Activated naive CD8-positive, alpha-beta T cell treated with anti-CD3 and anti-CD28 coated beads, Interleukin-2, amount 50 U/mL, for 16 hours (primary cell): Measurements from ENCODE around the gene SGO1.
"Not testable (repeated sequence)": the region's sequence is repeated elsewhere in the genome, so short reads cannot be mapped to it uniquely, and the experiment has no call there.

Experiments
- DNase-seq: peaks from one replicate; pipeline ENCODE4 v3.0.0-alpha.2; 2020; ENCODE audit warnings: low read depth, low spot score

Gene SGO1

DNA sequence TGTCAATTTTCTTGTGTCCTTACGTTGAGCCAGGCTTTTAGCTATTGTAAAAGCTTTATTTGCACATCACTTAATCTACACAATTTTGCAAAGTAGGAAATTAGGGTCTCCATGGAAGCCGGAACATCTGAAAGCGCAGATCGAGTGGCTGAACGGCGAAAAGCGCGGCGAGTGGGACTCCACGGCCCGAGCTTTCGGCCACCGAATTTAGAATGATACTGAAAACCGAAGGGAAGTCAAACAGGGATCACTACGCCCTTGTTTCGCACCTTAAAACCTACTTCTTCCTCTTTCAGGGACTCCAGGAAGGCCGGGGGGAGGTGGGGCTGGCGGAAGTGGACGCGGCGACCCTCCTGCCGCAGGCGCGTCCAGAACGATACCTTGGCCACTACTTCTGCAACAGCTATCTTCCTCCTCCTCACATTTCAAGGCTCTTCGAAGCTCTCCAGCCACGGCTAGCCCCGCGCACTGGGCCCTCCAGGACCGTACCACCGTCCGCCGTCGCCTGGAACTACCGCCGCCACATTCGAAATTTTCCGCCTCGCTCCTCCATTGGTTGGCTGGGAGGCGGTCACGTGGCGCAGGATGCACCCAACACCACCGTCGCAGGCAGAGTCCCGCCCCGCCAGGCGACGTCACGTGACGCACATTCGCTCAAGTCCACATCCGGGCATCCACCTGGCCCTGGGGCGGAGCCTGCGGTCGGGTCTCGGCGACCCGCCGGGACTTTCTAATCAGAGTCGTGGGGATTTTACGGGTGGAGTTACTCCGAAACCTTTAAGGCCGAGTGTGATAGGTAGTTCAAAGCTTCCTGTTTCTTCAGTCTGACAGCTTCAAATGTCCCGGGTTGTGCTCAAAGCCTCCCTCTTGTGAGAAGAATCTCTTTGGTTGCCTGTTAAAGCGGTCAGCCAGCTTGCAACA is at the start of gene SGO1:
Gene SGO1 (minus strand): TSS at position 528 of the 921 bp plus-strand sequence. CDS start 2,179 bp downstream, outside the sequence.
- DNase-seq: peak; percentile 99

DNA sequence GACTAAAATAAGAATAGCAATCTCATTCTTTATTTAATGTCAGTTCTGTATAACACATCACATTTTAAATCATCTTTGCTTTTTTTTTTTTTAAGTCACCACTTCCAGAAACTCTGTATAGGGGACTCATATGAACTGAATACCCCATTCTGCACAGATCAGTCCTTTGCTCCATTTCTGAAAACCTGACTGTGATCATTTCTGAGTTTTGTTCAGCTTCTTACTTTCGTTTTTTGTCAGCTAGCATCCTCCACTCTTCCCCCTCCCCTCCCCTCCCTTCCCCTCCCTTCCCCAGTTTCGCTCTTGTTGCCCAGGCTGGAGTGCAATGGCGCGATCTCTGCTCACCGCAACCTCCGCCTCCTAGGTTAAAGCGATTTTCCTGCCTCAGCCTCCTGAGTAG is 49.8 kb upstream of the SGO1 start:
- no peak for DNase-seq

DNA sequence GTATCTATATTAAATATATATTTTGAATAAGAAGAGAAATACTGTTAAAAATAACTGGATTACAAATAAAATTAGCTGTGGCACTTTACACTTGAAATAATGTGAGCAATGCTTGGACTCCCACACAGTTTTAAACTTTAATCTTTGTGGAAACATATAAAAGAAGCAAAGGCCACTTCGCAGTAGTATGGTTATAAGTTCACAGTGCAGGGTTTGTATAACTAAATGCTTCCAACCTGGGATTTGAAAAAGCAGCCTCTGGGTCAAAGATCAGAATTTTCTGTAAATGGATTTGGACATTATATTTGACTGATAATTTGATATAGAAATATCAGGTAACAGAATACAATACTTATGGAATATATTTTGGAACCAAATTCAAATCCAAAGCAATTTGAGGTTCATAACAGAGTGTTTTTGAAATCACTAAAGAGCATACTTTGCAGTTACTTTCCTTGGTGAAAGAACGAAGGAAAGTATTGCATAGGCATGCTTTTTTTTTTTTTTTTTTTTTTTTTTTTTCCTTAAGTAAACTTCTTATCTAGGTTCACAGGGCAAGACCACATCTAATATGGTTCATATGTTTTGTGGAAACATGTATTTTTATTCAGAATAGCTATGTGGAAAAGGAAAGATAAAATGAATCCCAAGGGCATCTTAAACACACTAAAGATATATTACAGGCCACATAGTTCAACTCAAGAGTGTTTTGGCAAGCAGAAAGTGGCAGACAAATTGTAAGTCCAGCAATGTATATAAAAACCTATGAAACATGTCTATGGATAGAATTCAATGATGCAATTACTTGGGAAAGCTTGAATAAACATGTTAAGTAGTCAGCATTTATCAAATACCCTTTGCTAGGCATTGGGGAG is 47.1 kb upstream of the SGO1 start:
- no peak for DNase-seq

DNA sequence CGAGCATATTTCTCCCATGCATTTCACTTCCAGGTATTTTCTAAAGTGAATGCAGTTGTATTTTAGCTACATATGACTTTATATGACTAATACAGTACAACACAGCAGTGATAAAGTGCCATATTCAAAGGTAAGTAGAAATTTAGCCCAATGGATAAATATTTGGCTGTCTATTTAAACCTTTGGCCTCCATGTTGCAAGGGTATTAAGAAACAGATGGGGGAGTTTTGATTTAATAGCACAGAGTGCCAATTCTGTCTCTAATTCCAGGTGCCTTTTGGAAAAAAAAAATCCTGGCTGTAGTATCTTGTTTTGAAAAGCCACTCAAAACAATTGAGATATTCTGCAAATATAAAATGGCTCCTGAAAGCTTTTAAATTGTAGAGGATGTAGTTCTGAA is 44.9 kb upstream of the SGO1 start:
- no peak for DNase-seq

DNA sequence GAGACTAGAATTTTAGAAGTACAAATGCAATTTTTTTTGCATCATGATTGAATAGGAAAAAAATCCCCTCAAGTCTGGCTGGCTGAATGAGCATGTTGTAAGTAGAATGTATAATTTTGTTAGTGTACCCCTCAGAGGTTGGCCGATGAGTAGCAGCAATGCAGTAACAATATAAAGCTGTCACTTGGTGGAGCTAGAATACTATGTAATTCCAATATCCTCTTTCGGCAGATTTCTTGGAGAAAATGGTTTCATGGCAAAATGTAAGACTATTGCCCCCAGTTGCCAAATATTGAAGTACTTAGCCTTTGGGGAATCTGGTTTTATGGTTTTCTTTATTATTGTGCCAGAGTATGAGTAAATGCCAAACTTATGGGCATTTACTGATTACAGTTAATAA is 39.8 kb upstream of the SGO1 start:
- no peak for DNase-seq

DNA sequence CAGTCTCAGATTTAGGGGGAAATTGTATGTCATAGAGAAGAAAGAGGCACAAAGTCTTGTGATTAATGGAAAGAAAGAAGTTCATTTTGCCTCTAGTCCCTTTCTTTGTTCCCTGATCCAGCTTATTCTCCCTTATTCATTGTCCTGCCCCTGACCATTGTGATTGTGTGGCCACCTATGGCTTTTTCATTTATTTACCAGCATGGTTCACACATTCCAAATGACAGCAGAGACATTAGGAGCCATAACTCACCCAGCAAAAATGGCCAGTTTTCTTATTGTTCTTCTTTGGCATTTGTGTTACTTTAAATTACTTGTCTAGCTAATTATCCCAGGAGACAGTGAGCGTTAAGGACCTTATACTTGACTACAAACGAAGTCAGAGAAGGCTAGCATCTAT is 36.3 kb upstream of the SGO1 start:
- no peak for DNase-seq

DNA sequence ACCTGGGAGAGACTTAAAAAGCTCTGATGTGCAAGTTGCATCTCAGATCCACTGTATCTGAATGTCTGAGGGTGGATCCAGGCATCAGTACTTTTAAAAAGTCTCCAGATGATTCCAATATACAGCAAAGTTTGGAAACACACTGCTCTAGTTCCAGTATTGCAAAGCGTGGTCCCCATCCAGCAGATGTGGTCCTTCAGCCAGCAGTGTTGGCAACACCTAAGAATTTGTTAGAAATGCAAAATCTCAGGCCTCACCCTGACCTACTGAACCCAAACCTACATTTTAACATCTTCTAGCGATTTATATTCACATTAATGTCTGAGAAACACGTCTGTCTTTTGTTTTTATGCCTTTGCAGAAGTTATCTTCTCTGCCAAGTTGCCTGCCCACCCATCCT is 32.2 kb upstream of the SGO1 start:
- DNase-seq: no peak

DNA sequence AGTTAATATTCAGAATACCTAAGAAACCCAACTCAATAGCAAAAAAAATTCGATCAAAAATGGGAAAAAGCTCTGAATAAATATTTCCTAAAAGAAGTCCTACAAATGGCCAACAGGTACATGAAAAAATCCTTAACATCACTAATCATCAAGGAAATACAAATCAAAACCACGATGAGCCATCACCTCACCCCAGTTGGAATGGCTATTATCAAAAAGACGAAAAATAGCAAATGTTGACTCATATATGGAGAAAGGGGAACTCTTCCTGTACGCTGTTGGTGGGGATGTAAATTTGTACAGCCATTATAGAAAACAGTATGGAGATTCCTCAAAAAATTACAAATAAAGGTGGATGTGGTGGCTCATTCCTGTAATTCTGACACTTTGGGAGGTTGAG is 29.6 kb upstream of the SGO1 start:
- no peak for DNase-seq

DNA sequence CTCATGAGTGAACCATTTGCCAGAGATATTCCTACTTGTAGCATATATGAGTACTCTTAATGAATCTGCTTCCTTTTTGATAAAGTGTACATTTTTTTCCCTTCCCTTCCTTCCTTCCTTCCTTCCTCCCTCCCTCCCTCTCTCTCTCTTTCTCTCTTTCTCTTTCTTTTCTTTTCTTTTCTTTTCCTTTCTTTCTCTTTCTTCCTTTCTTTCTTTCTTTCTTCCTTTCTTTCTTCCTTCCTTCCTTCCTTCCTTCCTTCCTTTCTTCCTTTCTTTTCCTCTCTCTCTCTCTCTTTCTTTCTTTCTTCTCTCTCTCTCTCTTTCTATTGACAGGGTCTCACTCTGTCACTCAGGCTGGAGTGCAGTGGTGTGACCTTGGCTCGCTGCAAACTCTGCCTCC is 27.5 kb upstream of the SGO1 start:
- DNase-seq: not testable (repeated sequence)

DNA sequence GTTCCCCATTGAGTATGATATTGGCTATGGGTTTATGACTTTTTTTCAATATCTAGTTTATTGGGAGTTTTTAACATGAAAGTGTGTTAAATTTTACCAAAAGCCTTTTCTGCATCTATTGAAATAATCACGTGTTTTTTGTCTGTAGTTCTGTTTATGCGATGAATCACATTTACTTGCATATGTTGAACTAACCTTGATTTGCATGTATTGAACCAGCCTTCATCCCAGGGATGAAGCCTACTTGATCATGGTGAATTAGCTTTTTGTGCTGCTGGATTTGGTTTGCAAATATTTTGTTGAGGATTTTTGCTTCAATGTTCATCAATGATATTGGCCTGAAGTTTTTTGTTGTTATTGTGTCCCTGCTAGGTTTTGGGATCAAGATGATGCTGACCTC is 21.9 kb upstream of the SGO1 start:
- DNase-seq: not testable (repeated sequence)

DNA sequence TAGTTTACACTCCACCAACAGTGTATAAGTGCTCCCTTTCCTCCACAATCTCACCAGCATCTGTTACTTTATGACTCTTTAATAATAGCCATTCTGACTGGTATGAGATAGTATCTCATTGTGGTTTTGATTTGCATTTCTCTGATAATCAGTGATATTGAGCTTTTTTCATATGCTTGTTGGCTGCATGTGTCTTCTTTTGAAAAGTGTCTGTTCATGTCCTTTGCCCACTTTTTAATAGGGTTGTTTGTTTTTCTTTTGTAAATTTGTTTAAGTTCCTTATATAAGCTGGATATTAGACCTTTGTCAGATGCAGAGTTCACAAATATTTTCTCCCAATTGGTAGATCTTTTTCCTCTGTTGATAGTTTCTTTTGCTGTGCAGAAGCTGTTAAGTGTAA is 19.9 kb upstream of the SGO1 start:
- DNase-seq: not testable (repeated sequence)

DNA sequence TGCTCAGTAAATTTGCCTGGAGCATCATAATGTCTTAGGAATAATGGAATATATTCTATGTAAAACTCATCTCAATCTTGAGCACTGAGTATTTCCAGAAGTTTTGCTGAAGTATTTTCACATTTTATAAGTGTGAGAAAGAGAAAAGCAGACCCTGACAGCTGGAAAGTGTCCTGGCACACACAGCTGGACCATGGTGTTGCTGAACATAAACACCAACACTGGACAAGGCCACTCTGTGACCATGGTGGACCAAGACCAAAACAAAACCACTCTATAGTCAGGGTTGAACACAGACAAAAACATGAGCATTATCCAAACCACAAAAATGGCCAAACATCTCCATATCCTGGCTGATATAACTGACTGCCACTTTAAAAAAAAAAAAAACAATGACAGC is 15.1 kb upstream of the SGO1 start:
- DNase-seq: no peak

DNA sequence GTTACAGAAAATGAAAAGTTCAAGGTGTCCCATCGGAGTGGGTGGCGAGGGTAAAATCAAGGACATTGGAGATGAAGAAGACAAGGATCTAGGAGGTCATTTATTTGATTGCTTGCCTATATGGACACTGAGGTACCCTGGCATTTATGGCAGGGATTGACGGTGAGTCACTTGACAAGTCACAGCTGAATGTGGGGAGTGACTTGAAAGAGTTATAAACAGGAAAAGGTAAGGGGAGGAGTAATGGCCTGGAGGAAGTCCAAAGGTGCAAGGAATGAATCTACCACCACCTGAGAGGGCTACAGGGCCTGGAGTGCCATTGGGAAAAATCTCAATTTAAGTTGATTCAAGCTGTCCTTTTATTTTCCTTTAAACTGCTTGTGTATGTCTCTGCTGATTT is 11.8 kb upstream of the SGO1 start:
- no peak for DNase-seq

DNA sequence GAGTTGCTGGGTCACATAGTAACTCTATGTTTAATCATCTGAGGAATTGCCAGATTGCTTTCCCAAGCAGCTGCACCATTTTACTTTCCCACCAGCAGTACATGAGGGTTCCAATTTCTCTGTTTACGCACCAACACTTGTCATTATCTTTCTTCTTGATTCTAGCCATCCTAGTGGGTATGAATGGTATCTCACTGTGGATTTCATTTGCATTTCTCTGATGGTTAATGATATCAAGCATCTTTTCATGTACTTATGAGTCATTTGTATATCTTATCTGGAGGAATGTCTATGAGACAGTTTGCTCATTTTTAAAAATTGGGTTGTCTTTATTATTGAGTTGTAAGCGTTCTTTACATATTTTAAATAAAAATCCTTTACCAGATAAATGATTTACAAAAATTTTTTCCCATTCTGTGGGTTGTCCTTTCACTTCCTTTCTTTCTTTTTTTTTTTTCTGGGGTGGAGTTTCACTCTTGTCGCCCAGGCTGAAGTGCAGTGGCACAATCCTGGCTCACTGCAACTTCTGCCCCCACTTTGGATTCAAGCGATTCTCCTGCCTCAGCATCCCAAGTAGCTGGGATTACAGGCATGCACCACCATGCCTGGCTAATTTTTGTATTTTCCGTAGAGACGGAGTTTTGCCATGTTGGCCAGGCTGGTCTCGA is 8.9 kb upstream of the SGO1 start:
- DNase-seq: no peak

DNA sequence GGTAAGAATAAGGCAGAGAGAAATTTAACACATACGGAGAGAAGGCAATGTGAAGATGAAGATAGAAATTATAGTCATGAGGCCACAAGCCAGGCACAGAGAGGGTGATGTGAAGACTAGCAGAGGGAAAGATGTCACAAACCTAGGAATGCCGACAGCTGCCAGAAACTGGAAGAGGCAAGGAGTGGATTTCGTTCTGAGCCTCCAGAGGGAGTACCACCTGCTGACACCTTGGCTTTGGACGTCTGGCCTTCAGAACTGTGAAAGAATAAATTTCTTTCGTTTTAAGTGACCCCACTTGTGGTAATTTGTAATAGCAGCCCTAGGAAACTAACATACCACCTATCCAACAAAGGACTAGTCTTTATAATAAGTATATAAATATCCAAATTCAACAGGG is 5.0 kb upstream of the SGO1 start:
- DNase-seq: no peak

DNA sequence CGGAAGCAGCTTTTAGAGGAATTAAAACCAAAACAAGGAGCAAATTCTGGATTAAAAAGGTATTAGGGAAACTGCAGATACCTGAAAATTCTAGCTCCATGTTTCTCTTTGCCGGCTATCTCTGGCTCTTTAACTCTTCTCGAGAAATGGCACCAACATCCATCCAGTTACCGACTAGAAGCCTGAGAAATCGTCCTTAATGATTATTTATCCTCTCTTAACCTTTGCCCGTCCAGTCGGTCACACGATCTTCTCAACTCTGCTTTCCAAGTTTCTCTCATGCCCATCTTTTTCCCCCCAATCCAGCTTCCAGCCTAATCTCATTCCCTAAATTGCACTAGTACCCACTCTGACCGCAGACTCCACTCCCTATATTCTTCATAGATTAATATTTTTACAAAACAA is 596 bp upstream of the SGO1 start:
- no peak for DNase-seq

DNA sequence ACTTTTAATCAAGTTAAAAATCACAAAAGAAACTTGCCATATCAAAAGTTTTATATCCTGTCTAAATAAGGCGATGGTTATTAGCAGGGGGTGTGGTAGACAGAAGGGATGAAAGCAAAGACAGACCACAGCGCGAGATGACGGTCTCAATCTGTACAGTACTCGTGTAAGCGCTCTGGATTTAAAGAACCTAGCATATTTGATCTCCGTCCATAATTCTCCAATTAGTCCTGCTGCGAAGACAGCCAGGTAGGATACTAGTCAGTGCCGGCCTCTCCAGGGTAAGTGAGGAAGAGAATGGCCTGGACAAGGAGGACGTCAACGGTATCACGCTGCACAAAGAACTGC is 701 bp downstream of the SGO1 start:
- DNase-seq: no peak

DNA sequence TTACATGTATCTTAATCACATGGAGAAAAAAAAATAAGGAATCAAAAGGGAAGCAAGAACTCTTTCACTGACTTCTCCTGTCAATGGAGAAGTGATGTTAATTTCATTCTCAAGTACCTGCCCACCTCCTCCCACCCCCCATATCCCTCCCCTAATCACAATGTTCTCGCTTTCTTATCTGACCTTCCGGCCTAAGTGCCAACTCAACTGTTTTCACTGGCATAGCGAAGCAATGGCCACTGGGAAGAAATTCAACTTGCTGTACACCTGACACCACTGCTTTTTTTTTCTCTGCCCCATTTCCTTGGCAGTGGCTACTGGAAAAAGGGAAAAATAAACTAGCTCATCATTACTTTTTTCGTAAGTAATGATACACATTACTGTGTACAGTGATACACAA is 3.8 kb downstream of the SGO1 start:
- DNase-seq: no peak

DNA sequence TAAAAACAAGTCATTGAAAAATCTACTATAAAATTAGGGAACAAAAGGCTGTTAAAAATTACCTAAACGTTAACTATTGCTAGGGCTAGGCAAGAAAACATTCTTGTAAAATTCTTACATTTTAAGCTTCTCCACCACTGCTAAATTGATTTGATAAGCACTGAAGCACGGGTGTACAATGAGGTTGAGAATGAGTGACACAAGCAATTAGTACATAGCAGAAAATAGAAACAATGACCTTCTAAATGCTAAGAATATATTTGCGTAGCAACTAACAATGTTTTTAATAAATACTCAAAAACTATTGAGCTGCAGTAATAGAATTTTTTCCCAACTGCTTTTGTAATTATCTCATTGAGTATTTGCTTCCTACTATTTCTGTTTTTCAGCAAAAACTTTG is 4.7 kb downstream of the SGO1 start:
- no peak for DNase-seq

DNA sequence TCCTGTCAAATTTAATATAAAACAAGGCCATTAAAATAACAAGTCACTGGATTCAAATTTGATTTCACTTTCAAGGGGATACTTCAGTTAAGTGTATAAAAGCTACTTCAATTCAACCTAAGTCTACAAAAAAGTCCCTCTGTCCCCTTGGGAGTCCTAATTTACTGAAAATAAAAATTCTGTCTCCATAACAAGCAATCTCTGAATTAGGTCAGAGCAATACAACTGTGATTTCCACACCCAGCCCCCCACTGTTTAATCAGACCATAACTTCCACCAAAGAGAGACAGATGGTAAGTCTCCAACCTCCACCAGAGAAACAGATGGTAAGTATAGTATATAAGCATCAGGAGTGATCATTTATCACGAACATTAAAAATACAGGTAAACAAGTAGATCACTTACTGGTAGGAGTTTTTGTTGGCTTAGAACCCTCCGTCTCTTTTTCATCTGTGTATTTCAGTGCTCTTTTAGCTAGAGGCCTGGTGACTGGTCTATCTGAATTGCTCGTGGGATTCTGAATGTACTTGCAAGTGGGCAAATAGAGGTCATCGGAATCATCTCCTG is 12.1 kb downstream of the SGO1 start:
- DNase-seq: no peak

DNA sequence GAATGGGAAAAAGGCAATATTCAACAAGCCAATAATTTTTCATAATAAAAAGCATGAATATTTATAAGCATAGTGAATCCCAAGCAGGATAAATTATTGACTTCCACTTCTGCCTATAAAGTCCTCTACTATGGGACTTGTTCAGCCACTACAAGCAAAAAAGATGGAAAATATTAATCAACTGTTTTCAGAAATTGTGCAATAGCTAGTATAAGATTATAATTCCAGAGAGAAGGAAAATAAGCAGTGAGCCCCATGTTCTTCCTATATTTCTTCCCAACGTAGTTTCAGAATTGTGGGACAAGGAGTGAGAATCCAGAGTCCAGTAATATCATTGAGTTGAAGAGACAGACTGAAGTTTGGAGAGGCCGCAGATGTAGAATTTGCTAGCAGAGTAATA is 24.3 kb downstream of the SGO1 start:
- no peak for DNase-seq

DNA sequence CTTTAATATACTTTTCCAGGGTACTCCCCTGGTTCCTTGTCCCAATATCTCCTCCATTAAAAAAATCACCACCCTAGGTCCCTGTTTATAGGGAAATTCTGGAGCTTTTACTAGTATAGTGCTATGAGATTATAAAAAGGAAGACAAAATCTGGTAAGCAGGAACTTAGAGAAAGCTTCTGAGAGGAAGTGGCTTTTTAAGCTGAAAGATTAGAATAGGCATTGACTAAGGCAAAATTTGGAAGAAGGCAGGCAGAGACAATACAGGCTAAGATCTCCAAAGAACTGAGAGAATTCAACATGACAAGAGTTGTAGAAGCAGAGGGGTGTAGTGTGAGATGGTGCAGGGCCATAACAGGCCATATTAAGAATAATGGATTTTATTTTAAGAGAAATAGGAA is 25.8 kb downstream of the SGO1 start:
- DNase-seq: no peak
